Karpas-422 (cell line): Measurements from ENCODE around the gene PKN1. TPM values are rescaled to one million over a fixed set of nuclear protein-coding genes. Genes with fewer than 3 reads are reported as not detected.
"Not testable (repeated sequence)": the region's sequence is repeated elsewhere in the genome, so short reads cannot be mapped to it uniquely, and the experiment has no call there.

Source experiments
- DNase-seq: peaks from one replicate; pipeline ENCODE4 v3.0.0-alpha.2; 2015
- H2AFZ ChIP-seq: fragments of 200-600 bp; sonication (generic); 2 replicates; pipeline ENCODE4 v1.6.1; 2014; ENCODE audit warnings: antibody characterized with exemption, low read length, mixed read lengths
- H3K27ac ChIP-seq: fragments of 200-600 bp; sonication (generic); 2 replicates; pipeline ENCODE4 v1.5.1; 2014; ENCODE audit warnings: mild to moderate bottlenecking, low read length, moderate library complexity
- H3K27me3 ChIP-seq: fragments of 200-600 bp; sonication (generic); 2 replicates; pipeline ENCODE4 v1.6.1; 2014; ENCODE audit warnings: low read length, mixed read lengths
- H3K36me3 ChIP-seq: fragments of 200-600 bp; sonication (generic); 2 replicates; pipeline ENCODE4 v1.6.1; 2014; ENCODE audit warnings: low read length, mixed read lengths; ENCODE audit not compliant: insufficient read depth
- H3K4me1 ChIP-seq: fragments of 200-600 bp; sonication (generic); 2 replicates; pipeline ENCODE4 v1.6.1; 2014; ENCODE audit warnings: mild to moderate bottlenecking, low read length, mixed read lengths
- H3K4me2 ChIP-seq: fragments of 200-600 bp; sonication (generic); 2 replicates; pipeline ENCODE4 v1.6.1; 2014; ENCODE audit warnings: low read length, low read depth, mild to moderate bottlenecking; ENCODE audit not compliant: poor library complexity, severe bottlenecking
- H3K4me3 ChIP-seq: fragments of 200-600 bp; sonication (generic); 2 replicates; pipeline ENCODE4 v1.5.1; 2014; ENCODE audit warnings: mild to moderate bottlenecking, antibody characterized with exemption, low read length, mixed read lengths
- H3K79me2 ChIP-seq: fragments of 200-600 bp; sonication (generic); 2 replicates; pipeline ENCODE4 v1.6.1; 2014; ENCODE audit warnings: mild to moderate bottlenecking, low read length, mixed read lengths
- H3K9ac ChIP-seq: fragments of 200-600 bp; sonication (generic); 2 replicates; pipeline ENCODE4 v1.6.0; 2014; ENCODE audit warnings: low read length
- H3K9me2 ChIP-seq: fragments of 200-600 bp; sonication (generic), shearing (Covaris generic); replicated peaks from 2 replicates; pipeline ENCODE4 v1.6.0; 2014; ENCODE audit warnings: mild to moderate bottlenecking, low read length, moderate library complexity; ENCODE audit not compliant: insufficient read depth
- H3K9me3 ChIP-seq: fragments of 300-700, 200-600 bp; sonication (generic); 2 replicates; pipeline ENCODE4 v1.6.1; 2014; ENCODE audit warnings: low read length, mixed read lengths
- H4K20me1 ChIP-seq: fragments of 200-600 bp; sonication (generic); 2 replicates; pipeline ENCODE4 v1.6.1; 2014; ENCODE audit warnings: mild to moderate bottlenecking, antibody characterized with exemption, low read length, low read depth; ENCODE audit not compliant: insufficient read depth
- total RNA-seq: library from RNA; depleted of rRNA; stranded (reverse); fragments of >200 nt; shearing (Covaris generic); gene quantifications from 2 replicates; pipeline ENCODE4 v1.2.3, GENCODE V29; 2014; ENCODE audit warnings: low replicate concordance

PKN1 gene
- total RNA-seq, 1 experiment from 2014 or later = 66.3 TPM

DNA sequence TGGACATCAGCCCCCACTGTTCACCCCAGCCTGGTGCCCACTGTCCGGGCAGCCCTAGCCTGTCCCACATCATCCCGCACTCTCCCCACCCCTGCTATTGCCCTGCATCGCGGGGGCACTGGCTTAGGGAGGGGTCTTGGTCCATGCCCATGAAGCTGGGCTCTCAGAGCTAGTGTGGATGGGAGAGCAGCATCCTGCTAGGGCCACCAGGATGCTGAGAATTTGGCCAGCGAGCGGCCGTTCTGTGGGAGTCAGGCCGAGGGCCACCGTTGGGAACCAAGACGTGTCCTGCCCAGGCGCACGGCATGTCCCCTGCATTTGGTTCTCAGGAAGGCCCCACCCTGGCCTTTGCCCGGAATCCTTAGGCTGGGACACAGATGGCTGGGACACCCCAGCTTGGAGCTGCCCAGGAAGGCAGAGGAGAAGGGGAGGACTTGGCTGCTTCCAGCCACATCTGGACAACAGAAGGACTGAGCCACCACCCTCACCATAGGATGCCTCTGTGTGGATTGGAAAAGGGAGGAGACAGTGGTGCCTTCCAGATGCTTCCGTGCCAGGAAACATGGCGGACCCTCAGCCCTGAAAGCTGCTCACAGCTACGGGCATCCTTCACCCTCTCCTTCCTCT is 37.3 kb upstream of the PKN1 start:
- H2AFZ ChIP-seq = no peak overlapping the region
- H3K9me2 ChIP-seq = no peaks in the 10 kb centered on the region
- no peak overlapping the region for H3K4me3 ChIP-seq
- no peaks in the 10 kb centered on the region for H3K27me3 ChIP-seq
- DNase-seq = no peak
- H3K4me1 ChIP-seq = no peaks in the 10 kb centered on the region
- no peaks in the 10 kb centered on the region for H3K36me3 ChIP-seq
- H3K79me2 ChIP-seq = no peaks in the 10 kb centered on the region
- no peak overlapping the region for H3K4me2 ChIP-seq
- H4K20me1 ChIP-seq = no peaks in the 10 kb centered on the region
- H3K9me3 ChIP-seq = no peaks in the 10 kb centered on the region
- H3K9ac ChIP-seq = no peak overlapping the region
- H3K27ac ChIP-seq = no peak overlapping the region

DNA sequence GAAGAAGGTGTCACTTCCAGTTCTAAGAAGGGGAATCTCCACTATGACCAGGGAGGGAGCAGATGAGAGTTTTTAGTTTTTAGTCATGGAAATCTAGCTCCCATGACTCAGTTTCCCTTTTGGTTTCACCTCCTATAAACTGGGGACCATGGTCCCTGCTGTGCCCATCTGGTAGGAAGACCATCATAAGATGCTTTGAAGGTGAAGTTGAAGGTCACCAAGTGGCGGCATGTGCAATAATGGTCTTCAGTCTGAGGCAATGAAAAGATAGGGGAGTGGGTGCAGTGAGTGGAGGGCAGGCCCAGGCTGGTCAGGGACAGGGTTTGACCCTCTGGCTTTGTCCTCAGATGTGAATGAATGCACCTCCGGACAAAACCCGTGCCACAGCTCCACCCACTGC is 36.4 kb upstream of the PKN1 start:
- not testable (repeated sequence) for H3K4me1 ChIP-seq, H3K9me2 ChIP-seq, H2AFZ ChIP-seq, DNase-seq, H4K20me1 ChIP-seq, H3K4me3 ChIP-seq, H3K4me2 ChIP-seq, H3K27ac ChIP-seq, H3K27me3 ChIP-seq, H3K79me2 ChIP-seq, H3K36me3 ChIP-seq, H3K9me3 ChIP-seq, H3K9ac ChIP-seq

DNA sequence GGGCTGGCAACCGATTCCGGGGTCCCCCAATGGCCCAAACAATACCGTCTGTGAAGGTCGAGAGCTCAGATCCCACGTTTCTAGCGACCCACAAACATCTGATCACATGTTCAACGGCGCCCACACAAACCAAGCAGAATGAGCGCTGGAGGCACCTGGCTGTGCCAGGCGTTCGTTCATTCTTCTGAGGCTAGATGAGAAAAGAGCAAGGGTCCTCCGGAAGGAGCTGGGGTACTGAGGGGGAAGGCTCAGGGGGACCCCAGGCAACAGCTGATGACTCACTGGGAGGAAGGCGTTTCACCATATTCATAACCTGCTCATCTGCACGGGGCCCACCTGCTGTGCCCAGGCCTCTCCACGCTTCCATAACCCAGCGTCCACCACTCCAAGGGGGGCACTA is 35.9 kb upstream of the PKN1 start:
- H3K9me2 ChIP-seq, H3K9ac ChIP-seq, DNase-seq, H3K4me2 ChIP-seq, H3K79me2 ChIP-seq, H3K27ac ChIP-seq, H3K9me3 ChIP-seq, H3K4me3 ChIP-seq, H4K20me1 ChIP-seq, H3K36me3 ChIP-seq, H2AFZ ChIP-seq, H3K4me1 ChIP-seq, H3K27me3 ChIP-seq: not testable (repeated sequence)

DNA sequence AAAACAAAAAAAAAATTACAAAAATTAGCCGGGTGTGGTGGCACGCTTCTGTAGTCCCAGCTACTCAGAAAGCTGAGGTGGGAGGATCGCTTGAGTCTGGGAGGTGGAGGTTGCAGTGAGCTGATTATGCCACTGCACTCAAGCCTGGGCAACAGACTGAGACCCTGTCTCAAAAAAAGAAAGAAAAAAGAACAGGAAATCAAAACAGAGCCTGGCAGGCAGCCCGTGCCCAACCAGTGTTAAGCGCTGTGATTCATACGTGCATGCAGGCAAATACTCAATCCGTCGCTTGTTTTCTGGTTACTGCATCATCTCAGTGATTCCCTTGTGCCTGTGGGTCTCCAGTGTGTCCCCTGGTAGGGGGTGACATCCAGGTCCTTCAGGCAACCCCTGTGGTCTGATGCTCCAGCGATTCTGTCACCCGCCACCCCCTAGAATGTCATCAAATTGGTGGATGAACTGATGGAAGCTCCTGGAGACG is 32.1 kb upstream of the PKN1 start:
- H3K79me2 ChIP-seq = no peaks in the 10 kb centered on the region
- no peak overlapping the region for H2AFZ ChIP-seq
- H3K9me3 ChIP-seq = no peaks in the 10 kb centered on the region
- no peaks in the 10 kb centered on the region for H4K20me1 ChIP-seq
- no peak overlapping the region for H3K4me3 ChIP-seq
- no peaks in the 10 kb centered on the region for H3K4me1 ChIP-seq
- no peaks in the 10 kb centered on the region for H3K9me2 ChIP-seq
- H3K27ac ChIP-seq = no peak overlapping the region
- H3K36me3 ChIP-seq = no peaks in the 10 kb centered on the region
- no peak for DNase-seq
- no peak overlapping the region for H3K9ac ChIP-seq
- H3K4me2 ChIP-seq = no peak overlapping the region
- H3K27me3 ChIP-seq = no peaks in the 10 kb centered on the region

DNA sequence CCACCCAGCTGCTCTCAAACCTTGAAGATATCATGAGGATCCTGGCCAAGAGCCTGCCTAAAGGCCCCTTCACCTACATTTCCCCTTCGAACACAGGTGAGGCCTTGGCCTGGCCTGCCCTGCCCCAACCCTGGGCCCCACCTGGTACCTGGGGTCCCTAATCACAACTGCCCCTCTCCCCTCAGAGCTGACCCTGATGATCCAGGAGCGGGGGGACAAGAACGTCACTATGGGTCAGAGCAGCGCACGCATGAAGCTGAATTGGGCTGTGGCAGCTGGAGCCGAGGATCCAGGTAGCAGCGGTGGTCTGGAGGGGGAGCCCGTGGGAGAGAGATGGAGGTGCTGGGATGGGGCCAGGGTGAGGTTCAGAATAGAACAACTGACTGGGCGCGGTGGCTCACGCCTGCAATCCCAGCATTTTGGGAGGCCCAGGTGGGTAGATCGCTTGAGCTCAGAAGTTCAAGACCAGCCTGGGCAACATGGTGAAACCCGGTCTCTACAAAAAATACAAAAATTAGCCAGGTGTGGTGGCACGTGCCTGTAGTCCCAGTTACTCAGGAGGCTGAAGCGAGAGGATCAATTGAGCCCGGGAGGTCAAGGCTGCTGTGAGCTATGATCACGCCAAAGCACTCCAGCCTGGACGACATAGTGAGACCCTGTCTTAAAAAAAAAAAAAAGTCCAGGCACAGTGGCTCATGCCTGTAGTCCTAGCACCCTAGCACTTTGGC is 31.5 kb upstream of the PKN1 start:
- H3K9me2 ChIP-seq = no peaks in the 10 kb centered on the region
- no peak for DNase-seq
- H3K27me3 ChIP-seq = no peaks in the 10 kb centered on the region
- H3K4me2 ChIP-seq = no peak overlapping the region
- H2AFZ ChIP-seq = no peak overlapping the region
- H3K4me1 ChIP-seq = no peaks in the 10 kb centered on the region
- no peak overlapping the region for H3K9ac ChIP-seq
- H3K4me3 ChIP-seq = no peak overlapping the region
- H3K79me2 ChIP-seq = no peaks in the 10 kb centered on the region
- no peaks in the 10 kb centered on the region for H3K36me3 ChIP-seq
- no peak overlapping the region for H3K27ac ChIP-seq
- H4K20me1 ChIP-seq = 0 out of 2 replicates have a peak, but pooled peaks cover 2% of the 10 kb centered on the region
- H3K9me3 ChIP-seq = no peaks in the 10 kb centered on the region

DNA sequence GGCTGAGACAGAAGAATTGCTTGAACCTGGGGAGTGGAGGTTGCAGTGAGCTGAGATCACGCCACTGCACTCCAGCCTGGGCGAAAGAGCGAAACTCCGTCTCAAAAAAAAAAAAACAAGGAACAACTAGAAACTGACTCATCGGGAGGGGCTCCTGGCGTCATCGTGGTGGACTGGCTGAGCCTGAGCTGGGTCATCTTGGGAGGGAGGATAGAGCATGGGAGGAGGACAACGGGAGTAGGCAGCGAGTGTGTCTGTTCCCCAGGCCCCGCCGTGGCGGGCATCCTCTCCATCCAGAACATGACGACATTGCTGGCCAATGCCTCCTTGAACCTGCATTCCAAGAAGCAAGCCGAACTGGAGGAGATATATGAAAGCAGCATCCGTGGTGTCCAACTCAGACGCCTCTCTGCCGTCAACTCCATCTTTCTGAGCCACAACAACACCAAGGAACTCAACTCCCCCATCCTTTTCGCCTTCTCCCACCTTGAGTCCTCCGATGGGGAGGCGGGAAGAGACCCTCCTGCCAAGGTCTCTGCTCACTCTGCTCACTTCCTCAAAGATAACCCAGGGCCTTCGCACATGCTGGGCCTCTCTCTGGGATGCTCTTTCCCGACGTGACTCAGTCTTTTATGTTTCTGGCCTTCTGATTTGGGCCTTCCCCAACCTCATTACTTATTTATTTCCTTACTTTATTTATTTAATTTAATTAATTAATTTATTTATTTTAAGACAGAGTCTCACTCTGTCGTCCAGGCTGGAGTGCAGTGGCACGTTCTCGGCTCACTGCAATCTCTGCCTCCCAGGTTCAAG is 30.6 kb upstream of the PKN1 start:
- Histone ChIP-seq H3K27me3 (no peaks in the 10 kb centered on the region), H3K4me2 (no peak overlapping the region), H3K9ac (no peak overlapping the region), H3K9me3 (no peaks in the 10 kb centered on the region), H3K27ac (no peak overlapping the region), H3K79me2 (no peaks in the 10 kb centered on the region), H3K9me2 (no peaks in the 10 kb centered on the region), H2AFZ (no peak overlapping the region), H3K4me3 (no peak overlapping the region), H3K36me3 (no peaks in the 10 kb centered on the region), H3K4me1 (no peaks in the 10 kb centered on the region), H4K20me1 (0 out of 2 replicates have a peak, but pooled peaks cover 5% of the 10 kb centered on the region)
- no peak for DNase-seq

DNA sequence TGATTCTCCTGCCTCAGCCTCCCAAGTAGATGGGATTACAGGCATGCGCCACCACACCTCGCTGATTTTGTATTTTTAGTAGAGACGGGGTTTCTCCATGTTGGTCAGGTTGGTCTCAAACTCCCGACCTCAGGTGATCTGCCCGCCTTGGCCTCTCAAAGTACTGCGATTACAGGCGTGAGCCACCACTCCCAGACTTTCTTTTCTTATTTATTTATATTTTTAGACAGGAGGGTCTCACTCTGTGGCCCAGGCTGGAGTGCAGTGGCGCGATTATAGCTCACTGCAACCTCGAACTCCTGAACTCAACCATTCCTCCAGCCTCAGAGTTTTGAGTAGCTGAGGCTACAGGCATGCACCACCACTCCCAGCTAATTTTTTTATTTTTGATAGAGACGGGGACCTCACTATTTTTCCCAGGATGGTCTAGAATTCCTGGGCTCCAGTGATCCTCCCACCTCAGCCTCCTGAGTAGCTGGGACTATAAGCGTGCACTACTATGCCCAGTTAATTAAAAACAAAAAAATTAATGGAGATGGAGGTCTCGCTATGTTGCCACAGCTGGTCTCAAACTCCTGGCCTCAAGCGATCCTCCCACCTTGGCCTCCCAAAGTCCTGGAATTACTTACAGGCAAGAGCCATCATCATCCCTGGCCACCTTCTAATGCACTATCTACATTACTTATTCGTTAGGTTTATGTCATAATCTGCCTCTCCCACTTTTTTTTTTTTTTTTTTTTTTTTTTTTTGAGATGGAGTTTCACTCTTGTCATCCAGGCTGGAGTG is 29.8 kb upstream of the PKN1 start:
- H2AFZ ChIP-seq, H3K4me1 ChIP-seq, H3K4me3 ChIP-seq, H3K27me3 ChIP-seq, H4K20me1 ChIP-seq, H3K4me2 ChIP-seq, H3K9ac ChIP-seq, H3K36me3 ChIP-seq, DNase-seq, H3K79me2 ChIP-seq, H3K27ac ChIP-seq, H3K9me2 ChIP-seq, H3K9me3 ChIP-seq: not testable (repeated sequence)
